Chondrocyte (in vitro differentiated cells): ENCODE measurements around the gene RAB31. TPM values are rescaled to one million over a fixed set of nuclear protein-coding genes. Genes with fewer than 3 reads are reported as not detected.

ENCODE experiments used
- DNase-seq: peaks from one replicate; pipeline ENCODE4 v3.0.0; 2021; ENCODE audit warnings: mixed read lengths, low spot score
- H3K27ac Mint-ChIP-seq: one replicate; pipeline ENCODE4 v1.8.0; 2021; ENCODE audit warnings: mild to moderate bottlenecking, moderate library complexity, mixed read lengths; ENCODE audit not compliant: unreplicated experiment
- H3K27me3 Mint-ChIP-seq: 2 replicates; pipeline ENCODE4 v1.8.0; 2021; ENCODE audit warnings: low read depth, mixed read lengths
- H3K36me3 Mint-ChIP-seq: 2 replicates; pipeline ENCODE4 v1.8.0; 2021; ENCODE audit warnings: low read depth, mixed read lengths
- H3K4me1 Mint-ChIP-seq: 2 replicates; pipeline ENCODE4 v1.8.0; 2021; ENCODE audit warnings: low read depth, mild to moderate bottlenecking, mixed read lengths
- H3K4me3 Mint-ChIP-seq: one replicate; pipeline ENCODE4 v1.8.0; 2021; ENCODE audit warnings: mild to moderate bottlenecking, moderate library complexity, mixed read lengths; ENCODE audit not compliant: unreplicated experiment
- H3K9me3 Mint-ChIP-seq: 2 replicates; pipeline ENCODE4 v1.8.0; 2021; ENCODE audit warnings: low read depth, mixed read lengths
- total RNA-seq: library from RNA; stranded (reverse); gene quantifications from 3 replicates; pipeline ENCODE4 v1.2.1, GENCODE V29; 2021
- TF ChIP-seq, protein P1 (sequence below): fragments of 200-600 bp; sonication (generic); IDR thresholded peaks from 2 replicates; pipeline ENCODE4 v1.5.0; 2021; ENCODE audit warnings: antibody characterized with exemption, mild to moderate bottlenecking, moderate library complexity

Gene RAB31
- total RNA-seq, 1 donor from 2014 or later = 87.7 TPM

DNA sequence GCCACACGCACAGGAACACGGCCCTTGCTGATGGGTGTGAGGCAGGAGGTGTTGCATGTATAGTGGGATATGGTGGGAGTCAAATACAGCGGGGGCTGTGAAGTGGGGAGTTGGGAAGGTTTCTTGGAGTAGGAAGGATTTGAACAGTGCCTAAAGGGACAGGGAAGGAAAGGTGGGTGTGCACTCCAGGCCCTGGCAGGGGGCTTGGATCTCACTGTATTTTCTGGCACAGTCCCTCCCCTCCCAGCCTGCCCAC, 6.9 kb downstream of the RAB31 start:
- Mint-ChIP-seq H3K27ac (no peak overlapping the region), H3K4me3 (no peak overlapping the region)
- TF ChIP-seq, protein P1, sequence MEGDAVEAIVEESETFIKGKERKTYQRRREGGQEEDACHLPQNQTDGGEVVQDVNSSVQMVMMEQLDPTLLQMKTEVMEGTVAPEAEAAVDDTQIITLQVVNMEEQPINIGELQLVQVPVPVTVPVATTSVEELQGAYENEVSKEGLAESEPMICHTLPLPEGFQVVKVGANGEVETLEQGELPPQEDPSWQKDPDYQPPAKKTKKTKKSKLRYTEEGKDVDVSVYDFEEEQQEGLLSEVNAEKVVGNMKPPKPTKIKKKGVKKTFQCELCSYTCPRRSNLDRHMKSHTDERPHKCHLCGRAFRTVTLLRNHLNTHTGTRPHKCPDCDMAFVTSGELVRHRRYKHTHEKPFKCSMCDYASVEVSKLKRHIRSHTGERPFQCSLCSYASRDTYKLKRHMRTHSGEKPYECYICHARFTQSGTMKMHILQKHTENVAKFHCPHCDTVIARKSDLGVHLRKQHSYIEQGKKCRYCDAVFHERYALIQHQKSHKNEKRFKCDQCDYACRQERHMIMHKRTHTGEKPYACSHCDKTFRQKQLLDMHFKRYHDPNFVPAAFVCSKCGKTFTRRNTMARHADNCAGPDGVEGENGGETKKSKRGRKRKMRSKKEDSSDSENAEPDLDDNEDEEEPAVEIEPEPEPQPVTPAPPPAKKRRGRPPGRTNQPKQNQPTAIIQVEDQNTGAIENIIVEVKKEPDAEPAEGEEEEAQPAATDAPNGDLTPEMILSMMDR = no peak

GRCh38 chr18:9715978-9716774, 8.1 kb downstream of the RAB31 start:
- no peaks in the 10 kb centered on the region for H3K27me3 Mint-ChIP-seq
- TF ChIP-seq, protein P1 = no peak
- no peak overlapping the region for H3K4me3 Mint-ChIP-seq
- peak overlapping the region; percentile 42 for H3K27ac Mint-ChIP-seq
- peaks cover 53% of the 10 kb centered on the region for H3K4me1 Mint-ChIP-seq
- peaks cover 3% of the 10 kb centered on the region for H3K36me3 Mint-ChIP-seq
- DNase-seq = no peak
- no peaks in the 10 kb centered on the region for H3K9me3 Mint-ChIP-seq

More for the DNA sequence above, 6.9 kb downstream of the RAB31 start:
- Mint-ChIP-seq H3K9me3 (no peaks in the 10 kb centered on the region), H3K4me1 (peaks cover 60% of the 10 kb centered on the region), H3K36me3 (peaks cover 3% of the 10 kb centered on the region), H3K27me3 (no peaks in the 10 kb centered on the region)
- DNase-seq = no peak

DNA sequence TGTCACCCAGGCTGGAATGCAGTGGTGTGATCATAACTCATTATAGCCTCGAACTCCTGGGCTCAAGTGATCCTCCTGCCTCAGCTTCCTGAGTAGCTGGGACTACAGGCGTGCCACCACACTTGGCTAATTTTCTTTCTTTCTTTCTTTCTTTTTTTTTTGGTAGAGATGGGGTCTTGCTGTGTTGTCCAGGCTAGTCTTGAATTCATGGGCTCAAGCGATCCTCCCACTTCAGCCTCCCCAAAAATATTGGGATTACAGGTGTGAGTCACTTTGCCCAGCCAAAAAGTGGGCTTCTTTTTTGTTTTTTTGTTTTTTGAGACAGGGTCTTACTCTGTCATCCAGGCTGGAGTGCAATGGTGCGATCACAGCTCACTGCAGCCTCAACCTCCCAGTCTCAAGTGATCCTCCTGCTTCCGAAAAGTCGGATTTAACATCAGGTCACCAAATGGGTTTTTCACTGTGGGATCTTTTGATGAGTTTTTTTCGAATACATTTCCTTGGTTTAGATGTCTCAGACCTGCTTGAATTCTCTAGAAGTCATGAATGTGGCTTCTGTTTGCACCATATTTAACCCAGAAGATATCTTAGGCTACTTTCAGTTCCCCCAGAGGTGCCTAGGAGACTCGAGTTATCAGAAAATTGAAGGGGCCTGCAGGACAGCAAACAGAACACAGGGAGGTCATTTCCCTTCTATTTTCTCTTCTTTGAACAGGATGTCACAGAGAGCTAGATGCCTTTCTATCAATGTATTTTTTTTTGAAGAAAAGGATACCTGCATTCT, 8.9 kb downstream of the RAB31 start:
- H3K27ac Mint-ChIP-seq = no peak overlapping the region
- no peak for DNase-seq

DNA sequence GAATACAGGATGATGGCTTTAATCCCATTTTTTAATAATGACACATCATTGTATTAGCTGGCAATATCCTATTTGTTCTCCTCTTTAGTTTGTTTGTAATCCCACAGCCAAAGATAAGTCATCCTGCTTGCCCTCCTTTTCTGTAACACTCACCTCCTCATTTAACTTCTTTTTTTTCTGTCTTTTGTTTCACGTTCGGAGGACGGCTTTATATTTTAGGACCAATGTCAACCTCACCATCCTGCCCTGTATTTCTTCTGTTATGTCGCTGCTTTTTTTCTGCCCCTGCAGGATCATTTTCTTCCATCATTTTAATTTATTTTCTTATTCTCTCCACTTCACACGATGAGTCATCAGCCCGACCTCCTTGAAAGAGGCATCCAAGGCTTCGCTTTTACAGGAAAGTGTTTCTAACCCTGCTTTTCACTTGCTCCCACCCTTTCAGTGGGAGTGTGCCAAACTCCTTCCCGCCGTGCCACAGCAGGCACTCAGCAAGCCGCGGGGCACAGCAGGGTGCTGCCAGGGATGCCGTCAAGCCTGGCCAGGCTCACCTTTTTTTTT, 11.4 kb downstream of the RAB31 start:
- no peak for DNase-seq
- Mint-ChIP-seq H3K4me1 (peaks cover 43% of the 10 kb centered on the region), H3K9me3 (peaks cover 2% of the 10 kb centered on the region), H3K27ac (peak overlapping the region; percentile 91), H3K27me3 (no peaks in the 10 kb centered on the region), H3K36me3 (peaks cover 7% of the 10 kb centered on the region), H3K4me3 (peak overlapping the region; percentile 22)
- TF ChIP-seq, protein P1 = no peak

More for the DNA sequence above, 8.9 kb downstream of the RAB31 start:
- no peaks in the 10 kb centered on the region for H3K27me3 Mint-ChIP-seq
- no peak overlapping the region for H3K4me3 Mint-ChIP-seq
- H3K36me3 Mint-ChIP-seq = peaks cover 3% of the 10 kb centered on the region
- H3K4me1 Mint-ChIP-seq = peaks cover 51% of the 10 kb centered on the region
- H3K9me3 Mint-ChIP-seq = no peaks in the 10 kb centered on the region
- TF ChIP-seq, protein P1 = no peak

DNA sequence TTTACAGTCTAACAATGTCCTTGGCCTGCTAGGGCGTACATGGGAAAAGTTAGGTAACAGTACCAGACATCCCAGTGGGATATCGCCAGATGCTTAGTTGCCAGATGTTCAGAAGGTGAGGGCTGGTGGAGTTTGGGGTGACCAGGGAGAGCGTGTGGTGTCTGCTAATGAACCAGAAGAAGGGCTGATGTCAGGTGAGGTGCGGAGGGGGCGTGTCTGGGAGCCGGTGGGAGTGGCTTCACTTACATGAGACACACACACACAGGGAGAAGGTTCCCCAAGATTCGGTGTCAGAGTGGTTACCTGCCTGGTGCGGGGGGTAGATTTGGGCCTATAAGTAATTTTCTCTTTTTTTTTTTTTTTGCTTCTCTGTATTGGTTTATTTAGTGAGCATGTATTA, 12.2 kb downstream of the RAB31 start:
- no peak for DNase-seq
- TF ChIP-seq, protein P1 = no peak
- H3K4me1 Mint-ChIP-seq = peaks cover 38% of the 10 kb centered on the region
- H3K27me3 Mint-ChIP-seq = no peaks in the 10 kb centered on the region
- peak overlapping the region; percentile 91 for H3K27ac Mint-ChIP-seq
- H3K4me3 Mint-ChIP-seq = no peak overlapping the region
- H3K36me3 Mint-ChIP-seq = peaks cover 7% of the 10 kb centered on the region
- peaks cover 2% of the 10 kb centered on the region for H3K9me3 Mint-ChIP-seq
